Erythroblast (primary cell): ENCODE results near the gene MOV10L1.

ENCODE experiments used
- GATA1 ChIP-seq: IDR thresholded peaks from 2 replicates; pipeline ENCODE4 v1.6.1; 2011; ENCODE audit warnings: low read depth, mild to moderate bottlenecking, control low read depth, low read length, moderate library complexity
- POLR2A ChIP-seq: IDR thresholded peaks from 2 replicates; pipeline ENCODE4 v1.6.1; 2011; ENCODE audit warnings: mild to moderate bottlenecking, low read length

GRCh38 chr22:50208939-50209892, 119.4 kb downstream of the MOV10L1 start:
- TF ChIP-seq POLR2A (peak; percentile 15), GATA1 (no peak)
